ENCODE measurements around the gene CAPN2.
"Not testable (repeated sequence)": the region's sequence is repeated elsewhere in the genome, so short reads cannot be mapped to it uniquely, and the experiment has no call there.

CAPN2 gene

GRCh38 chr1:223740038-223740736, 27.8 kb downstream of the CAPN2 start:
- DNase-seq = not testable (repeated sequence)

DNA sequence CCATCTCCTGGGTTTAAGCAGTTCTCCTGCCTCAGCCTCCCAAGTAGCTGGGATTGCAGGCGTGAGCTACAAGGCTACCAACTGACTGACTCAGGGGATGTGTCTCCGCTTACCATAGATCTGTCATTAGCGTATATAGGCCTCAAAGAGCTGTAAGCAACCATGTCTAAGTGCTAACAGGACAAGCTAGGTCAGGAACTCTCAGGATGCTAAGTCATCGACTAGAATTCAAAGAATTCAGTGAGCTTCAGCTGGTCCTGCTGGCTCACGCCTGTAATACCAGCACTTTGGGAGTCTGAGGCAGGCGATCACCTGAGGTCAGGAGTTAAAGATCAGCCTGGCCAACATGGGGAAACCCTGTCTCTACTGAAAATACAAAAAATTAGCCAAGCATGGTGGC, 29.5 kb downstream of the CAPN2 start:
- no peak for DNase-seq

GRCh38 chr1:223742856-223743517, 30.6 kb downstream of the CAPN2 start:
- no peak for DNase-seq

DNA sequence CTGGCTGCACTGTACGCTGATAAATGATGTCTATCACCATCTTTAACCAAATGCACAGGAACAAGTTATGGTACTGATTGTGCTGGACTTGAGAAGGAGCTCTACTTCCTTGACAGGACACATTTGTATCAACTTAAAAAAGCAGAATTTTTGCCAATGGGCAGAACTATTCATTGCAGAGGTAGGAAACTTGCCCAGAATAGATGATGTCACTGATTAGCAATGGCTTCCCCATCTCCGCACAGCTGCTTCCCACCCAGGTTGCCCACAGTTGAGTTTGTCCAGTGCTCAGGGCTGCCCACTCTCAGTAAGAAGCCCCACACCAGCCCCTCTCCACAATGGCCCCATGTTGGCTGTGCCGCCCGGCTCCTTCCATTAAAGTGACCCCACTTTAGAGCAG, 33.4 kb downstream of the CAPN2 start:
- DNase-seq = no peak

GRCh38 chr1:223747838-223748335, 35.5 kb downstream of the CAPN2 start:
- DNase-seq = no peak

DNA sequence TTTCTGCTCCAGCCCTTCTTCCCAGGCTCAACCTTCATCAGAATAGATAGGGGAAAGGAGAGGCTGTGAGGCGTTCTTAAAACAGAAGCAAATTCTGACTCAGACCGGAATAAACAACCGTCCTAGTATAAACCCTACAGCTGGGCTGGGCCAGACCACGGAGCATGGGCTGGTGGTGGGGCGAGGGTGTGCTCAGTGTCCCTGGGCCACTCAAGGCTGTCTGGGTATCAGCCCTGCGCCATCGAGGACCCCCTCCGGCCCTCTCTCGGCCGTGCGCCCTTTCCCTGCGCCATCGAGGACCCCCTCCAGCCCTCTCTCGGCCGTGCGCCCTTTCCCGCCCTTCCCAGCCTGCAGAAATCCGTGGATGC, 36.0 kb downstream of the CAPN2 start:
- DNase-seq = no peak

- no peak for DNase-seq
Measured at GRCh38 chr1:223748773-223749733, 36.7 kb downstream of the CAPN2 start.

DNA sequence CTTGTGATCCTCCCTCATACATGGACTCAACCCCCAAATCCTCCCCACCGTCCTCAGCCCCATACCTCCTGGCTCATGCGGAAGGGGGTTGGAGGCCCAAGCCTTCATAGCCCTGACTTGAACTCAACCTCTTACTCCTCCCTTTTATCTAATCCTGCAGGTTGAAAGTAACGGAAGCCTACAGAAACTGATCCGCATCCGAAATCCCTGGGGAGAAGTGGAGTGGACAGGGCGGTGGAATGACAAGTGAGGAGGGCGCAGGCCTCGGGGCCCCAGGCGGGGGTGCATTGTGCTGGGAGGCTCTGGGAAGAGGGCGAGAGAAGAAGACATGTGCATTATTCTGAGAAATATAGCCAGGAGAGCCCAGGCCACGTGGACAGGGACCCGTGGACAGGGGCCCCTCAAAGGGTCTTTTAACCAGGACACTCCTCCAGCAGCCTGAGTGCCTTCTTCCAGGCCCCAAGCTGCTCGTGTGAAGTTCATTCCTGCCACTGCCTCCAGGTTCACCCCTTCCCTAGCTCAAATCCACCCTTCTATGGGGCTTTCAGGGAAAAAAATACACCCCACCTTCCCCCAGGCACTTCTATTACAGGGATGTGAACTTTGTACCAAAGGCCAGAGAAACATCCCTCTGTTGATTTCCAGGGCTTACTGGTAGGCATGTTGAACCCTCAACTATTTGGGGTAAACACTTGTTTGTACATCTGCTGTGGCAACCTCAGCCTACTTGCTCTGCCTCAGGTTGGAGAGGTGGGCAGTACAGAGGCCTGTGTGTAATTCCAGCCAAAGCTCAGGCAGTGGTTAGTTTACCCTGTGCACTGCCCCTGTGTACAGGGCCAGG, 38.6 kb downstream of the CAPN2 start:
- DNase-seq = no peak

DNA sequence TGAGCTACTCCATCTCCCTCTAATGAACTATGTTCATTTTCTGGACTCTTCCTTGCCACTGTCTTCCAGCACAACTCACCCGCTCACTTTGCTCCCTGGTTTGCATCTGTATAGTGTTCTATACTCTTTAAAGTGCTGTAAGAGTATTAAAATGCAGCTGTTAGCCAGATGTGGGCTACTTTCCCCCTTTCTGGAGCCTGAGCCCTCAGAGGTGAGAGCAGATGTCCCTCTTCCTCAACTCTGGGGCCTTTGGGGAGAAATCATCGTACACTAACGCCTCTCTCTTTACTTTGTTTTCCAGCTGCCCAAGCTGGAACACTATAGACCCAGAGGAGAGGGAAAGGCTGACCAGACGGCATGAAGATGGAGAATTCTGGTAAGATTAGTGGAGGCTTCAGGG, 39.4 kb downstream of the CAPN2 start:
- DNase-seq = no peak

DNA sequence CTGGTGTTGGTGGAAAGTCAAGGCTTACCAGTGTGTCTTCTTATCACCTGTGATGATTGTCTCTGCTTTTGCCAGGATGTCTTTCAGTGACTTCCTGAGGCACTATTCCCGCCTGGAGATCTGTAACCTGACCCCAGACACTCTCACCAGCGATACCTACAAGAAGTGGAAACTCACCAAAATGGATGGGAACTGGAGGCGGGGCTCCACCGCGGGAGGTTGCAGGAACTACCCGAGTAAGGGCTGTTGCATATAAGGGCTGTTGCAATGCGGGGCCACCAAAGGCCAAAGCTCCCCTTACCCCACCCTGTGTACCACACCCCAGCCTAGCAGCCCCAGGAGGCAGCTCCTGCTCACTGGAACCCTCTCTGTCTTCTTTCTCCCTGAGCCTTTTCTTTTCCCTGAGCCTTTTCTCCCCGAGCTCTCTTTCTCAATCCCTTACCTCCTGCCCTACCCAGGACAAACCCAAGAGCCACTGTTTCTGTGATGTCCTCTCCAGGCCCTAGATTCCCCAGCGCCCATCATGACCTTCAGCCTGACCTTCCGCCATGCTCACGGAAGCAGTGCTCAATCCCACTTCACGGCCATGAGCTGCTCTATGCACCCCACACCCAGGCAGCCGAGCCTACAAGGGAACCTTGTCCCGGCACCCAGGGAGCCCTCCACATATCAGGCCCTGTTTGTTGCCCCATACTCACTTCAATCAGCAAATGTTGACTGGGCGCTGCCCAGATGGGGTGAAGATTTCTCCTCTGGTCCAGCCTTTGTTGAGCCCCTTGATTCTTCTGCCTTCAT, 40.6 kb downstream of the CAPN2 start:
- no peak for DNase-seq

DNA sequence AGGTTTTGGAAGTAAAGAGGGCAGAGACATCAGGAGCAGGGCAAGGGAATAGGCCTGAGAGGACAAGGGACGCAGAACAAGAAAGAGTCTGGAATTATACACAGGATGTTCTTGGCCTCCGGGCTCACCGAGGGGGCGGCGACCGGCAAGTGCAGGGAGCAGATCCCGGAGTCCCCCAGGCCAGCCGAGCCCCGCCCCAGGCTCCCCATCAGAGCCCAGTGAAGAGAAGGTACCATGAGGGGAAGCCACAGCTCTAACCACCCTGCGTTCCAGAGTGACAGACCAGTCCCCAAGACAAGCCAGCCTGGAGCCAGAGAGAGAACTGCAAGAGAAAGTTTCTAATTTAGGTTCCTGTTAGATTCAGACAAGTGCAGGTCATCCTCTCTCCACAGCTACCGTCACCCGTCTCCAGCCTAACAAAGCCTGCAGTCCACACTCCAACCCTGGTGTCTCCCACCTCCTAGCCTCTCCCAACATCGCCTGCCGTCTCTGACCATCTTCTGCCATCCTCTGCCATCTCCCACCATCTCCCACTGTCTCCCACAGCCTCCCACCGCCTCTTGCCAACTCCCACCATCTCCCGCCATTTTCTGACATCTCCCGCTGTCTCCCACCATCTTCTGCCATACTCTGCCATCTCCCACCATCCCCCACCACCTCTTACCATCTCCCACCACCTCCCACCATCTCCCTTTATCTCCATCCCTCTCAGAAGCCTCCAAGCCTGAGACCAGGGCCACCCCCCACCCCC, 42.5 kb downstream of the CAPN2 start:
- DNase-seq = no peak

GRCh38 chr1:223755432-223755792, 43.1 kb downstream of the CAPN2 start:
- DNase-seq = no peak

- no peak for DNase-seq
Measured at GRCh38 chr1:223755992-223756775, 43.8 kb downstream of the CAPN2 start.

DNA sequence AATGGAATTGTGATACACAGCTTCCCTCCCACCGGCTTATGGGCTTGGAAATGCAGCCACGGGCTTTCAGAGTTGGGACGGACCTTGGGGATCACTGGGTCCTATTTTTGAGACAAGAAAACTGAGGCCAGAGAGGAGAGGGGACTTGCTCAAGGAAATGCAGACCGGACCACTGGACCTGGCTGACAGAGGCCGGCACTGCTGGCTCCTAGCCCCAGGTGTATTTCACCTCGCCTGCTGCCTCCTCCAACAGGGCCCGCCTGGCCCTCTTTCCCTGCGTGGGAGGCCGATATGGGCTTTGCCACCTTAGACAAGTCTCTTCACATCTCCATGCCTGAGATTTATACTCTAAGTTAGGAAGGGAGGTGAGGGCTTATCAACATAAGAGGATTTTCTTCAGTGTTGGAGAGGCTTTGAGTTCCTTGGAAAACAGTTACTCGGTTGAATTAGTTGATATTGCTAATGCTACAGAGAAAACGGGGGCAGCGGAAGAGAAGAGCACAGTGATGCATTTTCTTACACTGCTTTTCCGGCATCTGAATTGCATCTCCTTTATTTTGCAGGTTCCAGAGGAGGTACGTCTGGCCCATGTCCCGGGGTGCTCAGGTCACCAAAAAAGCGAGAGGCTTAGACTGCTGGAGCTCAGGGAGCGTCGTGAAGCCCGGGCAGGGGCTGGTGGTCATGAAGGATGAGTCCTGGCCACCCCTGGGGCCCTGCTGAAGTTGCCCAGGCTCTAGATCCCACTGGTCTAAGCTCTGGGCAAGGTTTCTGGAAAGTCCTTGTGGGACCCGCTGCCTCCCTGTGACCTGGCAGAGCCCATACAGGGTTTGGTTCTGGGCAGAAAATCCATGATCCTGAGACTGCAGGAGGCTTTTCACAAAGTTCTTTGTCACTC, 44.7 kb downstream of the CAPN2 start:
- DNase-seq = no peak

DNA sequence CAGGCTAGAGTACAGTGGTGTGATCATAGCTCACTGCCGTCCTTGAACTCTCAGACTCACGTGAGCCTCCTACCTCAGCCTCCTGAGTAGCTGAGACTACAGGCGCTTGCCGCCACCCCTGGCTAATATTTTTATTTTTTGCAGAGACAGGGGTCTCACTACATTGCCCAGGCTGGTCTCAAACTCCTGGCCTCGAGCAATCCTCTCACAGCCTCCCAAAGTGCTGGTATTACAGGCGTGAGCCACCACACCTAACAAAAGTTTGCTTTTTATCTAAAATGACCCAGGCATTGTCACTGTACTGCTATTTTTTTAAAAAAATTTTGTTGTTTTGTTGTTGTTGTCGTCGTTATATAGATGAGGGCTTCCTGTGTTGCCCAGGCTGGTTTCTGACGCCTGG, 46.4 kb downstream of the CAPN2 start:
- no peak for DNase-seq

- DNase-seq = no peak
Measured at GRCh38 chr1:223759273-223759672, 46.9 kb downstream of the CAPN2 start.

GRCh38 chr1:223760833-223761232, 48.5 kb downstream of the CAPN2 start:
- no peak for DNase-seq

DNA sequence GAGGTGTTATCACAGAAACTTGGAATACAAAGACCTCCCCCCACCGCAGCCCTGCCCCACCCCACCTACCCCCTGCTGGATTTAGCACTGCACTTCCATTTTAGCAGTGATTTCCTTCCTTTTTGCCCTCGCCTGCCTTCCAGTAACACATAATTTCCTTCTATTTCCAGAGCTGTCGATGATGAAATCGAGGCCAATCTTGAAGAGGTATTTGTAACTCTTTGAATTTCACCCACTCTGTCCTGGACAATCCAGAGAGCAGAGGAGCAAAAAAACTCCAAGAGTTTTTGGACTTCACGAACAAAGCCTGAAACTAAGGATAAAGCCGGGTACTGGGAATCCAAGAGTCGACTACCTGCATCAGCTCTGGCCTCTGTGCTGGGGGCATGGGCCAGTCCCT, 49.1 kb downstream of the CAPN2 start:
- DNase-seq = no peak

DNA sequence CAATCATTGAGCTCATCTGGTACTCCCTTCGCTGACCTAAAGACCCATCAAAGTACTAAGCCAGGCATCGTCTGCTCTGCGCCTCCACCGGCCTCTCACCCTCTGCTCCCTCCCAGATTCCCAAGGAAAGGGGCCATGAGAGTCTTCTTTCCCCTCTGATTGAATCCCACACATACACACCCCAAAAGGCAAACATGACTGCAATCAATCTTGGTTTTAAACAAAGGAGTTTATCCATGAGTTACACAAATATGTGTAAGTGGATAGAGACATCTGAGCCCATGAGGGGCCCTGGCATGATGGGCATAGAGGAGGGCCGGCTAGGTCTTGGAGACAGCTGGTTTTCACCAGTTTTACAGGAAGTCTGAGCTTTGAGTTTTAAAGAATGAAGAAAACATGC, 50.9 kb downstream of the CAPN2 start:
- DNase-seq = no peak

All from amniotic stem cell (primary cell).